ENCODE results near the gene ZNF653.
"Not testable (repeated sequence)": the region's sequence is repeated elsewhere in the genome, so short reads cannot be mapped to it uniquely, and the experiment has no call there.

Gene ZNF653

GRCh38 chr19:11460207-11460606 lies 45.4 kb downstream of the ZNF653 start:
- DNase-seq (ENCODE audit: low read depth in 1 of 2, low spot score in 1 of 2) = no peak
- Histone ChIP-seq H3K27ac (replicated peaks) (no peak overlapping the region), H3K27me3 (ENCODE audit: insufficient read depth, poor library complexity, severe bottlenecking) (no peaks in the 10 kb centered on the region), H3K4me3 (replicated peaks; ENCODE audit: insufficient read depth, low read length) (no peak overlapping the region)
- no peak for TF ChIP-seq REST (IDR thresholded peaks at IDR 0.05; ENCODE audit: insufficient replicate concordance, low read depth)
- no peak for TF ChIP-seq CTCF (IDR thresholded peaks at IDR 0.05; ENCODE audit: insufficient read depth, low read length)
- no peak for TF ChIP-seq GABPA (IDR thresholded peaks at IDR 0.05; ENCODE audit: low read depth)

GRCh38 chr19:11458912-11459311 lies 46.7 kb downstream of the ZNF653 start:
- H3K27me3 ChIP-seq (ENCODE audit: insufficient read depth, poor library complexity, severe bottlenecking); H3K4me3 ChIP-seq (replicated peaks; ENCODE audit: insufficient read depth, low read length); DNase-seq (ENCODE audit: low read depth in 1 of 2, low spot score in 1 of 2); H3K27ac ChIP-seq (replicated peaks): not testable (repeated sequence)

- H3K27ac ChIP-seq (replicated peaks) = no peak overlapping the region
- H3K27me3 ChIP-seq (ENCODE audit: insufficient read depth, poor library complexity, severe bottlenecking) = no peaks in the 10 kb centered on the region
- TF ChIP-seq GABPA (IDR thresholded peaks at IDR 0.05; ENCODE audit: low read depth) = no peak
- no peak for TF ChIP-seq SPI1 (IDR thresholded peaks at IDR 0.05; ENCODE audit: borderline replicate concordance, low read depth)
- no peak for DNase-seq (ENCODE audit: low read depth in 1 of 2, low spot score in 1 of 2)
- no peak overlapping the region for H3K4me3 ChIP-seq (replicated peaks; ENCODE audit: insufficient read depth, low read length)
Measured at GRCh38 chr19:11458236-11458900, 47.3 kb downstream of the ZNF653 start.

- no peak for TF ChIP-seq POLR2AphosphoS5 (IDR thresholded peaks at IDR 0.05; ENCODE audit: low read depth)
- TF ChIP-seq GABPA (IDR thresholded peaks at IDR 0.05; ENCODE audit: low read depth) = no peak
- no peak for TF ChIP-seq CTCF (IDR thresholded peaks at IDR 0.05; ENCODE audit: insufficient read depth, low read length)
- TF ChIP-seq REST (IDR thresholded peaks at IDR 0.05; ENCODE audit: insufficient replicate concordance, low read depth) = no peak
- no peak for TF ChIP-seq SPI1 (IDR thresholded peaks at IDR 0.05; ENCODE audit: borderline replicate concordance, low read depth)
- DNase-seq (ENCODE audit: low read depth in 1 of 2, low spot score in 1 of 2) = no peak
- no peak overlapping the region for H3K27ac ChIP-seq (replicated peaks)
- no peaks in the 10 kb centered on the region for H3K27me3 ChIP-seq (ENCODE audit: insufficient read depth, poor library complexity, severe bottlenecking)
- H3K4me3 ChIP-seq (replicated peaks; ENCODE audit: insufficient read depth, low read length) = no peak overlapping the region
Measured at GRCh38 chr19:11457831-11458230, 47.8 kb downstream of the ZNF653 start.

GRCh38 chr19:11457115-11457514 lies 48.5 kb downstream of the ZNF653 start:
- DNase-seq (ENCODE audit: low read depth in 1 of 2, low spot score in 1 of 2) = no peak
- no peak for TF ChIP-seq POLR2AphosphoS5 (IDR thresholded peaks at IDR 0.05; ENCODE audit: low read depth)
- no peak for TF ChIP-seq SPI1 (IDR thresholded peaks at IDR 0.05; ENCODE audit: borderline replicate concordance, low read depth)
- TF ChIP-seq CTCF (IDR thresholded peaks at IDR 0.05; ENCODE audit: insufficient read depth, low read length) = no peak
- TF ChIP-seq GABPA (IDR thresholded peaks at IDR 0.05; ENCODE audit: low read depth) = no peak
- no peak for TF ChIP-seq REST (IDR thresholded peaks at IDR 0.05; ENCODE audit: insufficient replicate concordance, low read depth)
- Histone ChIP-seq H3K4me3 (replicated peaks; ENCODE audit: insufficient read depth, low read length) (no peak overlapping the region), H3K27ac (replicated peaks) (no peak overlapping the region), H3K27me3 (ENCODE audit: insufficient read depth, poor library complexity, severe bottlenecking) (no peaks in the 10 kb centered on the region)
